GM10266 (cell line): ENCODE results near the gene LAD1.

Experiments
- DNase-seq: peaks from one replicate; pipeline ENCODE4 v3.0.0; 2012; ENCODE audit errors: extremely low spot score
- TF ChIP-seq, protein P1 (sequence below): IDR thresholded peaks from 2 replicates; pipeline ENCODE4 v1.5.1; 2012; ENCODE audit warnings: mild to moderate bottlenecking, low read depth; ENCODE audit not compliant: control insufficient read depth, insufficient read depth; ENCODE audit errors: missing control alignments

LAD1 gene

DNA sequence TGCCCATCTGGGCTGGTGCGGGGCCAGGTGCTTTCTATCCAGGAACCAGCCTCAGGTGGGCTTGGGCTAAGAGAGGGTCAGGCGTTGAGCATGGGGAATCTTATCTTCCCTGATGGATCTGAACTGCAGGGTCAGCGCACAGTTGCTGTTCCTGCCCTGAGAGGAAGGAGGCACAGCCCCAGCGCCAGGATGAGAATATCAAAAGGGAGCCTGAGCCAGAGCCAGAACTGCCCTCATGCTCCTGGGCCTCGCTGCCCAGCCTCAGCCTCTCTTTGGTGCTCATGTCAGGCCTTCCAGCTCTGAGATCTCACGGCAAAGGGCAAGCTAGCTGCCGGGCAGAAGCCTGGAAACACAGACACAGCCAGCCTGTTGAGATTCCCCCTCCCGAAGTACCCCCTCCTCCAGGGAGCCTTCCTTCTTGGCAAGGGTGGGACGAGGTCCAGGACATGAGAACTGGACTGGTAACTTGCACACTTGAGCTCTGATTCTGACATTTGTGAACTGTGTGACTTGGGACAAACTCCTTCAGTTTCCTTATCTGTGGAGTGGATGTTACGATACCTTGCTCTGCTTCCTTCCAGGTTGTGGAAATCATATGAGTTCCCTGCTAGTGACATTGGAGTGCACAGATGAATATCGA is 1.2 kb upstream of the LAD1 start:
- DNase-seq: no peak
- TF ChIP-seq, protein P1, sequence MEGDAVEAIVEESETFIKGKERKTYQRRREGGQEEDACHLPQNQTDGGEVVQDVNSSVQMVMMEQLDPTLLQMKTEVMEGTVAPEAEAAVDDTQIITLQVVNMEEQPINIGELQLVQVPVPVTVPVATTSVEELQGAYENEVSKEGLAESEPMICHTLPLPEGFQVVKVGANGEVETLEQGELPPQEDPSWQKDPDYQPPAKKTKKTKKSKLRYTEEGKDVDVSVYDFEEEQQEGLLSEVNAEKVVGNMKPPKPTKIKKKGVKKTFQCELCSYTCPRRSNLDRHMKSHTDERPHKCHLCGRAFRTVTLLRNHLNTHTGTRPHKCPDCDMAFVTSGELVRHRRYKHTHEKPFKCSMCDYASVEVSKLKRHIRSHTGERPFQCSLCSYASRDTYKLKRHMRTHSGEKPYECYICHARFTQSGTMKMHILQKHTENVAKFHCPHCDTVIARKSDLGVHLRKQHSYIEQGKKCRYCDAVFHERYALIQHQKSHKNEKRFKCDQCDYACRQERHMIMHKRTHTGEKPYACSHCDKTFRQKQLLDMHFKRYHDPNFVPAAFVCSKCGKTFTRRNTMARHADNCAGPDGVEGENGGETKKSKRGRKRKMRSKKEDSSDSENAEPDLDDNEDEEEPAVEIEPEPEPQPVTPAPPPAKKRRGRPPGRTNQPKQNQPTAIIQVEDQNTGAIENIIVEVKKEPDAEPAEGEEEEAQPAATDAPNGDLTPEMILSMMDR: no peak

DNA sequence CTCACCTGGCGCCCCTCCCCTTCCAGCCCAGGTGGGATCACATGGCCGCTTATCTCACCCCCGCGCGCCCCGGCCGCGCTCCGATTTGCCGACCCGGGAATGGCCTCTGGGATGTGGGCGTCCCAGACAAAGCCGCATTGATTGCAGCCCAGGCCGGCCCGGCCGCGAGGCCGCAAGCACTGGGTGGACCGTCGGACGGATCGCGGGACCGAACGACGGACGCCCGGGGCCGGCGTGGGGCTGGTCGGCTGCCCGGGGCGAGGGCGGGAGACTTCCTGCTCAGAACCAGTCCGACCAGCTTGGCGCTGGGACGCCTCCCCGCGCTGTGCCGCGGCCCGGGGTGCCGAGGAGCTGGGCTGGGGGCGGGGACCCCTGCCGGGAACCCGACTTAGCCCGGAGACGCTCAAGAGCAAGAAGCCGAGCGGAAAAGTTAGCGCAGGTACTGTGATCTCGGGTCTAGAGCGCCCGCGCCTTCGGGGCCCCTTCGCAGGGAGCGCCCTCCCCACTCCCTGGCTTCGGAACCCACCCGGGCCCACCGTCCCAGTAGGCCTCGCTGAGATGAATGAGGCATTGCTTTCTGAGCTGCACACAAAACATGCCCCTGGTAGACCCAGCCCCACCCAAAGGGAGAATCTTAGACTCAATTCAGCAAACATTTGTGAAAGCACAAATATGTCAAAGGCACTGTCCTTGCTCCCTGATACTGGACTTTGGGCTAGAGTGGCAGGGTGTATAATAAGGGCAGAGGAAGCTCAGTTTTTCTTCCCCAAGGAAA is 415 bp upstream of the LAD1 start:
- TF ChIP-seq, protein P1: no peak
- no peak for DNase-seq

DNA sequence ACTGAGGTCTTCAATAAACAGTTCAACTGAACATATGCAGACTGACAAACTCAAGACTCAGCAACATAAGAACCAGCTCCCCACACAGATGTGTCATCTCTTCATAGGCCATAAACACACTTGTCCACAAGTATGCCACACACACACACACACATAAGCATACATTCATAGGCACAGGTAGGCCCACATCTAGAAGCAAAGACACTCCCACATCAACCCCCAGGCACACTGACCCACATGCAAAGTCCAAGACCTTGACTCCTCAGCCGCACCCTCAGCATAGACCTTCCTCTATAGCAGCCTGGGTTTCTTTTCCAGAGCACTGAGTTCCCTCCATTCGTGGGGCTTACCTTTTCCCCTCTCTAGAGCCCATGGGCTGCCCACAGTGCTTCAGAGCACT is 1.4 kb downstream of the LAD1 start:
- TF ChIP-seq, protein P1: no peak
- DNase-seq: no peak

DNA sequence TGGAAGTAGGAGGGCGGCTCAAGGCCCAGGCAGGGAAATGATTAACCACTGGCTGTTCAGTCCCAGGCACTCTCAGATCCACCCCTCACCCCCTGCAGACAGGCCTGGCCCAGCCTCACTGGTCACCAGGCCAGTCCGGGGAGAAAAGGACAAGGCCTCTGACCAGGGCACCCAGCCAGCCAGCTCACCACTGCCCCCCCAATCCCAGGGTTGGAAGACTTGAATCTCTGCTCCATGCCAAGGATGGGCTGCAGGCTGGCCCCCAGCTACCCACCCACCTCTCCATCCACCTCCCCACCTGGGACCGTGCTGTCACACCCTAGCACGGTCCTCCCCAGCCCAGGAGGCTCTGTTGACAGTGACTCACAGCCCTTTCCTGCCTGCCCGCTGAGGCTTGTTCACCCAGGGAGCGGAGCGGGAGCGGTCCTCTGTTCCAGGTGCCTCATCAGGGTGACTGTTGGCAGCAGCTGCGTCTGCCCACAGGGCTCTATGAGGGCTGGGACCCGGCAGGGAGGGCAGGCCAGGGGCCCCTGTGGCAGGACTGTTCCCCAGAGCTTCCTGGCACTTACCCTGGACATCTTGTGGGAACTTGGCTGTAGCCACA is 2.2 kb downstream of the LAD1 start:
- DNase-seq: no peak
- TF ChIP-seq, protein P1: no peak

DNA sequence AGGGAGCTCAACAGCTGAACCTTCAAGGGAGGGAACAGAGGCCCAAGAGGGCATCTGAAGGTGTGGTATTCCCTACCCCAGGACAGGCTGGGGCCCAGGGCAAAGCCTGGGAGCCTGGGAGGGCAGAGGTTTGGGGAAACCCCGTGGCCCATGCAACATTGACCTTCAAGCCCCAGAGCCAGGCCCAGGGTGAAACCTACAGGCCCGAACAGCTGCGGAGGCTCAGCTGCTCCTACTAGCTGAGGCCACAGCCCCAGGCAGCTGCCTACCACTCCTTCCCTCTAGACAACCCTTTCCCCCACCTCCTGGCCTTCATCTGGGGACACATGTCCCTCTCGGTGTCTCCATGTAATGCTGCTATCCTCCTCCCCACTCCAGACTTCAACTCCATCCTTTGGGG is 3.2 kb downstream of the LAD1 start:
- DNase-seq: no peak
- TF ChIP-seq, protein P1: no peak

DNA sequence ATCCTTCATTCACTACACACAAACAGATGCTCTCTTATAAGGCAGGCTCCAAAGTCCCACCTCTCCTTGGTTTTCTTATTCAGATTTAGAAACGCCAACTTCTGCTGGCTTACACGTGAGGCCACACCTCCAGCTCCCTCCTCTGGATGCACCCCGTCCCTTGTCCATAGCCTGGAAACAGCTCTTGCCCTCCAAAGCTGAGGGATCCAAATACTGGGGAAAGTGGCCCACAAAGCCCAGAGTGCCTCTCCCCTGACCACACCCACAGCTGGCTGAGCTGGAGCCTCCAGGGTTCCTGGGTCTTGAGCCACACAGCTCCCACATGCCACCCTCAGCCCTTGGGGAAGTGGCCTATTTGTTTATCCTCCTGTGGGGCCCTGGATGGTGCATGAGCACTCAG is 4.5 kb downstream of the LAD1 start:
- TF ChIP-seq, protein P1: no peak
- DNase-seq: no peak

DNA sequence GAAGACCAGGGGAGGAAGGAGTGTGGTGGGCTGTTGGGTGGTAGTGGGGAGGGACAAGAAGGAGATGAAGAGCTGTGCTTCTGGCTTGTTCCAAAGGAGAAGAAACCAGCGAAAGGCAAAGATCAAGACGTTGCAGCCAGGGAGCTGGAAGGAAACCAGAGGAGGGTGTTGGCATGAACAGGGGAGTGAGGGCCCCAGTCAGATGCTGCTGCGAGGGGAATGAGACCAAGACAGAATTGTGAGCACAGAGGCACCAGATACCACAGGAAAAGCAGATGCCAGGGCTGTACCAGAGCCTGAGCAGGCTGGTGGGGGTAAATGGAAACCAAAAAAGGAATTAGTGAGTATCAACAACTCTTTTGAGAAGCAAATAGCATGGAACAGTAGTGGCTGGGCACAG is 6.0 kb downstream of the LAD1 start:
- DNase-seq: no peak
- TF ChIP-seq, protein P1: no peak
